Ammon's horn (tissue), 1 donor: ENCODE measurements around the gene FBF1.
"Not testable (repeated sequence)": the region's sequence is repeated elsewhere in the genome, so short reads cannot be mapped to it uniquely, and the experiment has no call there.

Experiments used
- DNase-seq: peaks from one replicate; pipeline ENCODE4 v3.0.0-alpha.2; 2016; ENCODE audit warnings: low spot score

FBF1 gene

DNA sequence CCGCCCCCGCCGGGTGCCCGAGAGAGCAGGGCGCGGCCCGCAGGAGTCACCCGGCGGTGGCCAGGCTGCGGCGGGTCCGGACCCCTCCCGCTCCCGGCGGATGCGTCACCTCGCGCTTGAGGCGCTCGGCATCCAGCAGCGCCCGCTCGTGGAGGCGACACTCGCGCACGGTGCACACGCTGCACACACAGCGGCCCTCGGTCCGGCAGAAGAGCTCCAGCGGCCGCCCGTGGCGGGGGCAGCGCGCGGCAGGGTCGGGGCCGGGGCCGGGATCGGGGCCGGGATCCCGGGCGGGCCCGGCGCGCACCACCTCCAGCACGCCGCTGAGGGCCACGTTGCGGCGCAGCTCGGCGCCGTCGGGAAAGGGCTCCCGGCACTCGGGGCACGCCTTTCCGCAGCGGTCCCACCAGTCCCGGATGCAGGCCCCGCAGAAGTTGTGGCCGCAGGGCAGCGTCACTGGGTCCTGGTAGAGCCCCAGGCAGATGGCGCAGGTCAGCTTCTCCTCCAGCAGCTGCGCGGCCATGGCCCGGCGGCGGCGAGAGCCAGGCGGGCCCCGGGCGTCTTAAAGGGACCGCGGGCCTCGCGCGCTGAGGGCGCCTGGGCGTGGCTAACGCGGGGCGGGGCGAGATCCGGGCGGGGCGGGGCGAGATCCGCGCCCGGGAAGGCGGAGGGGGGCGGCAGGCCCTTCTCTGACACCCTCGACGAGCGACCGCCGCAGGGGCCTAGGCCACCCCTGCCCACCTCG is 44.3 kb downstream of the FBF1 start, which contains the start of gene TRIM65:
TRIM65 (minus strand) TSS at position 537 of the 745 bp plus-strand sequence; CDS start at position 523, 14 bp downstream.
- peak; percentile 89 for DNase-seq

DNA sequence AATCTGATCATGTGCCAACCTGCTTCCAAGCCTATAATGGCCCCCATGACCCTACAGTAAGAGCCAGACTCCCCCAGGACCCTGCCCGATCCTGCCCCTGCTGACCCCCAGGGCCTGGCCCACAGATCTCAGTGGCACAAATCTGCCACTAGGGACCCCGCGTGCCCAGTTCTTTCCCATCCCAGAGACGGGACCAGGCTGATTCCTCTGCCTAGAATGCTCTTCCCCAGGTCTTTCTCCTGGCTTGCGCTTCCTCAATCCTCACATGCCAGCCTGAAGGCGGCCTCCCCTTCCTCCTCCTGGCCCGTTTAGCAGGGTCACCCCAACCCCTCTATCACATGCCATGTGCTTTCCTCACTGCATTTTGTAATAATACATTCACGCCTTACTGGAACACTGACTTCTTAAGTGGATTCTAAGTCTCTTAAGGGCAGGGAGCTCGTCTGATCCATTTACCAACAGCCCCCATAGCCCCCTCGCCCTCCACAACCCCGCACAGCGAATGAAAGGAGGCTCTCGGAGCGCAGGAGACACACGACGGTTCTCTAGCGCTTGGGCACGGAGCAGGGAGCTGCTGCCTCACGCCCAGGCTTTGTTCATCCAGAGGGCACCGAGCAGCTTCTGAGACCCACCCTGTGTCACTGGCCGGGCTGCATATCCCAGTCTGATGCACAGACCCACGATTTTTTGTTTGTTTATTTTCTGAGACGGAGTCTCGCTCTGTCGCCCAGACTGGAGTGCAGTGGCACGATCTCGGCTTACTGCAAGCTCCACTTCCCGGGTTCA is 45.3 kb downstream of the FBF1 start:
- DNase-seq, result no peak

DNA sequence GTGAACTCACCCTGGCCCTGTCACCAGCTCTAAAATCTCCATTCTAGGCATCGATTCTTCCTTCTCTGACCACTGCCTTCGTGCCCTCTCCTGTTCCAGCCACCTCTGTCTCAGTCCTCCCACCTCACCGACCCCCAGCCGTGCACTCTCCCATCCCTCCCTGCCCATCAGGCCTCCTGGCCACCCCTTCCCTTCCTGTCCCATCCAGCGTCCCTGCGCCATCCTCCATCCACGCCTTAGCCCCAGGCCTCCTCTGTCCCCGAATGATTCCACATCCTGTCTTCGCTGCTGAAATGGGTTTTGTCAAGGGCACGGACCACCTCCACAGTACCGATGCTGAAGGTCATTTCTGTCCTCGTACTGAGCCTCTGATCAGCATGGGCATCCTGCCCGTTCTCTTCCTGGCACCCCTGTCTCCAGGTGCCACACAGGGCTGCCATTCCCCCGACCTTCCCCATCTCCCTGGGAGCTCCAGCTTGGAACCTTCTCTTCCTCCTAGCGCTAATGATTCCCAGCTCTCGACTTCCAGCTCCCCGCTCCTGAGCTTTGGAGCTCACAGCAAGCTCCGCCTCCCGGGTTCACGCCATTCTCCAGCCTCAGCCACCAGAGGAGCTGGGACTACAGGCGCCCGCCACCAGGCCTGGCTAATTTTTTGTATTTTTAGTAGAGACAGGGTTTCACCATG is 46.7 kb downstream of the FBF1 start:
- no peak for DNase-seq

DNA sequence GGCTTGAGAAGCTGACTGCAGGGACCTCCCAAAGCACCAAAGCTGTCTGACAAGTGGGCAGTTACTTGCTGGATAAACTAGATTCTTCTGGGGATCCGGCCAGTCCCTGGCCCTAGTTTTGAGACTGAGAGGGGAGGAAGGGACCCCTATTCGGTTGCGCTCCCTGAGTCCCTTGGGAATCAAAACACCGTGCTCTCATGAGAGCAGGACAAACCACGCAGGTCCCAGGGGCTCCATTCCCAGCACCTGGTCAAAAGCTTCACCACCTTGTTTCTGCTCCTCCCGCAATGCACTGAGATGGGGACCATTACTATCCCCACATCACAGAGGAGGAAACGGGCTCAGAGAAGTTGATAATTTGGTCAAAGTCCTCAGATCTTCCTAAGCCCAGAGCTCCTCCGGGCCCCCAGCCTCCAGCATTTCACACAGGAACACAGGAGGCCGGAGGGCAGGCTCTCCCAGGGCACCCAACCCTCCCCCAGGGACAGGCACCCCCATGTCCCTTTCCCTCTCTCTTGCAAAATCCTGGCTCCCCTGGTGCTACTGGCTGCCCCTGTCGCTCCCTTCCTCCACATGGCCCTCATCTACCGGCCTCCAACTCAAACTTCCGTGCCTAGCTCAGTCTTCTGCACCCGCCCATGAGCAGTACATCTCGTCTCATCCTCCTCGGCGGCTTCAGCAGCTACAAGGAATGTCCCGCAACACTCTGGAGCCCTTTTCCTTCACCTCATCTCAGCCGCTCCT is 47.4 kb downstream of the FBF1 start:
- DNase-seq, result no peak

DNA sequence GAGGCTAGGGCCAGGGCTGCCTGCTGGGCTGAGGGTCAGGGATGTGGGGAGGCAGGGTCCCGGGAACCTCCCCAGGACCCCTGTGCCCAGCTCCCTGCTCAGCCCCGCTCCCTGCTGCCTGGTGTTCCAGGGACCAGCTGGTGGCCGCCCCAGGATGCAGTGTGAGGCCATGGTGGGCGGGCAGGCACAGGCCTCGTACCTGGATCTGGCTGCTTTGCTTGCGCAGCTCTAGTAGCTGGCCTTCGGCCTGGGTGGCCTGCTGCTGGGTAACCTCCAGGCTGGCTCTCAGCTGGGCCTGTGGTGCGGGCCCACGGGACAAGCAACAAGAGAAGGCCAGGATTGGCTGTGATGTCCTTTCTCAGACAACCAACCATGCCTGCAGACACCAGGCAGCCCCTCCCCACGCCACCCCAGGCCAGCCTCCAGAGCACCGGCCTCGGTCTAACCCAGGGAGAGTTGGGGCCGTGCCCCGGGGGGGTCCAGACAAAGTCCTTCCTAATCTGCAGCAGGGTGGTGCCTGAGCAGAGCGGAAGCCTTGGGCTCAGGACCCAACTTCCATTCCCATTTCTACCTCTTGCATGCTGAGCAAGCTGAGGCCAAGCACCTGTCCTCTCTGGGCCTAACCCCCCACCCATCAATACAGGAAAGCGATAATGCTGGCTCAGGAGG is 48.2 kb downstream of the FBF1 start:
- DNase-seq, result no peak

DNA sequence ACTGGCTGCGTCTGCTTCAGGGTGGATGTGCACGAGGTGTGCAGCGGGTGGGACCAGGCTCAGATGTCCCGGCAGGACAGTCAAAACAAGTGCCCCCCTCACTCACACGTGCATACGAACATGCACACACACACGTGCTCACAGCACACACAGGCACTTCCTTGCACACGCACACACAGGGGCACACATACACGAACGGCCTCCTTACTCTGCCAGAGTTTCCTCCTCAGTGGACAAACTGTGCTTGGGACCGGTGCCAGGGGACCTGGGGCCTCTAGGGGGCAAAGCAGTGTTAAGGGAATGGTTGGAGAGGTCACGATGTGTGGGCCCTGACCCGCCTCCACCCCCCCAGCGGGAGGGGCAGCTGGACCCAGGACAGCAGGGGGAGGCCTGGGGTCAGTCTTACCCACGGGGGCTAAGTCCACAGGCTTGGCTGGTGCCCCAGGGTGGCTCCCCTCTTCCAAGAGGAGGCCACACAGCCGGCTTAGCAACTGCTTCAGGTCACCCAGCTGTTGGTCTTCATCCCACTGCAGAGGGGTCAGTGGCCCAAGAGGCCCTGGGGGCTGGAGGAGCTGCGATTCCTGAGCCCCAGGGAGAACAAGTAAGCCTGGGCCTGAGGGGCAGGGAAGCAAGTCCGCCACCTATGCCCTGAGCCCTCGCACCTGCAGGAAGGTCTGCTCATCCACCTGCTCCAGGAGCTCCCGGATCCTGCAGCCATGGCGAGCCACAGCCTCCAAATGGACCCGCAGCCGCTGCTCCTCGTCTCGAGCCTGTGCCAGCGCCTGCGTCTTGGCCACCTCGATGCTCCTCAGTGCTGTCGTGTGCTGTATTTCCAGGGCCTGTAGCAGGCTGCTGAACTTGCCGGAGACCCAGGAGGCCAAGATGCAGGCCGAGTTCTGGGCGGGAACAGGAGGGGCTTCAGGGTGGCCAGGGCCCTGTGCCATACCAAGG is 49.0 kb downstream of the FBF1 start:
- DNase-seq, result no peak

DNA sequence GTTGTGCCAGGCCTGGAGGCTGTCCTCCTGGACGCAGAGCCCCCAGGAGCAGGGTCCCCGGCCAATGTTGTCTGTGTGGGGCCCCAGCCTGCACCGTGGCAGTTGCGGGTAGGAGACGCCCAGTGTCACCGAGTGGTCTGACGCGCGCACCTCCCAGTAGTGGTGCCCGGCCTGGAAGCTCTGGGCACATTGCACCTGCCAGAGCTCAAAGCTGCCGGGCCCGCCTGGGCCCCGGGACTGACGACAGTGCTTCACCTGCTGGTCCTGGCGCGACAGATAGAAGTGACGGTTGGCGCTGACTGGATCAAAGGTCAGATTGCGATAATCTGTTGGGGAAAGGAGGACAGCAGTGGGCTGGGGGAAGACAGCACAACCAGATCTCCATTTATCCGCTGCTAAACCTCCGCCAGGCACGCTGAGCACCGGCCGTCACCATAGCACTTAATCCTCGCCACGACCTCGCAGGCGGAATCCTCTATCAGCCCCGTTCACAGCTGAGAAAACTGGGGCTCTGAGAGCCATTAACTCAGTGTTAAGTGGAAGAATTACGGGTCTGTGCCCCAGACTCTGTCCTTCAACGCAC is 49.7 kb downstream of the FBF1 start:
- DNase-seq, result no peak

DNA sequence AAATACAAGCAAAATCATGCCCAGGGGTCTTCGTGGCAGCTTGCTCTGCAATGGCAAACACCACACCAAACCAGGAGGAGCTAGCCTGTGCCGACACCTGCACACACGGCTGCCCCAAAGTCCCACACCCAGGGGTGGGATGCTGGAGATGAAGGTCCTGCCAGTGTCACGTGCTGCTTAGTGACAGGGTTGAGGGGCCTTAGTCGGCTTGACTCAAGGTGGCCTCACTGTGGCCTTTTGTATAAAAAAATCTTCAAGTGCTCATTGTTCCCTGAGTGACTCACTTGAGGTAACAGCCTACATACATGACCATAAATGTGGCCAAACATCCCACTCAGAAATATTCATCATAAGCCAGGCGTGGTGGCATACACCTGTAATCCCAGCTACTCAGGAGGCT is 51.4 kb downstream of the FBF1 start:
- DNase-seq, result no peak

DNA sequence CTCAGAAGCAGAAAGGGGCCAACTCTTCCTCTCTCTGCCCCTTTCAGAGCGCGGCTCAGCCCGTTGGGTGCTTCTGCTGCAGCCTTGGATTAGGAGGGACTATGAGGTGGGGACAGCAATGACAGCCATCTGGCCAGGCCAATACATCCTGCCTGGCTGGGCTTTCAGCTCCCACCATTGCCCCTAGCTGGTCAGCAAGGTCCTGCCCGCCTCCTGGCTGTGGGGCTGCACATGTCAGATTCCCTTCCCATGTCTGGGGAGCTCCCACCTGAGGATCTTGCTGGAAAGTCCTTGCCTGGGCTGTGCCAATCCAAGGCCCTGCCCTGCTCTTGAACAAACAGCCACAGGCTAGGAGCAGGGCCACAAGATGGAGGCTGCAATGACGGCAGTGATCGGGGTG is 52.4 kb downstream of the FBF1 start:
- no peak for DNase-seq

DNA sequence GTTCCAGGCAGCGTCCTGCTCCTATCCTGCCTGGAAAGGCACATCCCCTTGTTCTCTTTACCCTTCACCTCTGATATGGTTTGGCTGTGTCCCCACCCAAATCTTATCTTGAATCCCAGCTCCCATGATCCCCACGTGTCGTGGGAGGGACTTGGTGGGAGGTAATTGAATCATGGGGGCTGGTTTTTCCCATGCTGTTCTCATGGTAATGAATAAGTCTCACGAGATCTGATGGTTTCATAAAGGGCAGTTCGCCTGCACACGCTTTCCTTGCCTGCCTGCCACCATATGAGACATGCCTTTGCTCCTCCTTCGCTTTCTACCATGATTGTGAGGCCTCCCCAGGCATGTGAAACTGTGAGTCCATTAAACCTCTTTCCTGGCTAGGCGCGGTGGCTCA is 55.0 kb downstream of the FBF1 start:
- DNase-seq, result not testable (repeated sequence)

DNA sequence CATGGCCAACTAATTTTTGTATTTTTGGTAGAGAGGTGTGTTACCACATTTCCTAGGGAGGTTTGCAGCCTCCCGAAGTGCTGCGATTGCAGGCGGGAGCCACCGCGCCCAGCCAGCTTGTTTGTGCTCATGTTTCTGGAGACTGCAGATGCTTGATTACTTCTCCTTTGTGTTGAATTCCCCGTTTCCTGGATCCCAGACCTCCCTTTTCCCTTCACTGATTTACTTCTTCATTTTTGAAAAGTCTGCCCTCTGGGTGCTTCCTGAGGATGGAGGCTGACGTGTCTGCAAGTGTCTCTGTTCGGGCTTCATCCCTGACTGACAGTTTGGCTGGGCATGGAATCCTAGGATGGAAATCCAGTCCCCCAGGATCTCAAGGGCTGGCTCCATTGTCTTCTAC is 55.4 kb downstream of the FBF1 start:
- DNase-seq, result no peak

DNA sequence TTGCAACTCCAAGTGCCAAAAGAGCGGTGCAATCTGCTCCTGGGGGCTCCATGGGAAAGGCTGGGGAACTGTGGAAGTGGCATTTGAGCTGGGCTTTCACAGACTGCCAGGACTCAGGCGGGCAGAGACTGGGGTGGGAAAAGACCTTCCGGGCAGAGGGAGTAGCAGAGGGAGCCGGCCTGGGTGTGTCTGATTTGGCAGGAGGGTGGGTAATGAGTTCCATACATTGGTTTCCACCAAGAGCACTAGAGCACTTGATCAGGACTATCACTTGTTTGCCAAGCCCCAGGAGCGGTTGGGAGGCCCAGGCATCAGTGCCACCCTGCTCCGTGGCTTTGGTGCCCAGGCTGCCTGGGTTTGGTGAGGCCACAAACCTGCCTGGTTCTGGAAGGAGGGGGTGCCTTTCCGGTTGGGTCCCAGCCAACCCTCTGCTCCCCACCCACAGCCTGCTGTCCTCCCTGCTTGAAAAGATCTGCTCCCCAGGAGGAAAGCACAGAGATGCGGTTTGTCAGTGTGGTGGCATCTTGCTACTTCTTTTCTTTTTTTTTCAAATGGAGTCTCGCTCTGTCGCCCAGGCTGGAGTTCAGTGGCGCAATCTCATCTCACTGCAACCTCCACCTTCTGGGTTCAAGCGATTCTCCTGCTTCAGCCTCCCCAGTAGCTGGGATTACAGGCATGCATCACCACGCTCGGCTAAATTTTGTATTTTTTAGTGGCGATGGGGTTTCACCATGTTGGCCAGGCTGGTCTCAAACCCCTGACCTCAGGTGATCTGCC is 59.0 kb downstream of the FBF1 start:
- no peak for DNase-seq

DNA sequence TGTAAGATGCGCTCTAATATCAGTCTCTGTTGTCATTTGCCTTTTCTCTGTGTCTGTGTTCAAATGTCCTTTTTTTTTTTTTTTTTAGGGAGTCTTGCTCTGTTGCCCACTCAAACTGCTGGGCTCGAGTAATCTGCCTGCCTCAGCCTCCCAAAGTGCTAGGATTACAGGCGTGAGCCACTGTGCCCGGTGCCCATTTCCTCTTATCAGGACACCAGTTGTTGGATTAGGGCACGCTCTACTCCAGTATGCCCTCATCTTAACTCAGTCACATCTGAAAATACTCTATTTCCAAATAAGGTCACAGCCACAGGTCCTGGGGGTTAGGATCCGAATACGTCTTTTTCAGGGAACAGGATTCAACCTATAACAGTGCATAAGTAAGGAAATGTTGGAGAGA is 60.6 kb downstream of the FBF1 start:
- no peak for DNase-seq

DNA sequence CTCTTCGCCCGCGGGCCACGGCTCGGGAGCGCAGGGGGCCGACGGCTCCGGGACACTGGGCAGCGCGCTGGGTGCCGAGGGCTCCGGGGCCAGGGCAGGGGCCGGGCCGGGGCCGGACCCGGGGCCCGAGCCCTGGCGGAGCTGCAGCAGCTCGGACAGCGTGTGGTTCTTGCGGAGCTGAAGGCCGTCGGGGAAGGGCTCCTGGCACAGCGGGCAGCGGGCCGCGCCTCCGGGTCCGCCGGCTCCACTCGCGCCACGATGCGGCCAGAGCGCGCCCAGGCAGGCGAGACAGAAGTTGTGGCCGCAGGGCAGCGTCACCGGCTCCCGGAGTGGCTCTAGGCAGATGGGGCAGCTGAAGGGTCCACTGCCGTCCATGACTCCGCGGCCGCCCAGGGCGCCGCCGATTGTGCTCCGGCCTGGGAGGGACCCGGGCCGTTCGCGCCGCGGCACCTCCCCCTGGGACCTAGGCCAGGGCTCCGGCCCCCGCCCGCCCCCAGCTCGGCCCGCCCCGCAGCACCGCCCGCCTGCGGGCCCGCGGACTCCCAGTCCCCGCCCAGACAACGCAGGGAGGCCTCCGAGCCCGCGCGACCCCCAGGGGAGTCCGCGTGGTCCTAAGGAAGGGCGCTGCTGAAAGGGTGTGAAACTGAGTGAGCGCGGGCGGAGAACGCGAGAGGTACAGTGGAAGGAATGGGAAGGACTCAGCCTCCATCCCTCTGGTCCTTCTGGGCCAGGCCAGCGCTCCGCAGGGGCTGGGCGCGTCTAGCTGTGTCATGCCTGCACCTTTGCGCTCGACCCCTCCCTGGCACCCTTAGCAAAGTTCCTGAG is 62.5 kb downstream of the FBF1 start, which contains the start of gene TRIM47:
TRIM47 (minus strand) TSS at position 408 of the 825 bp plus-strand sequence; CDS start at position 375, 33 bp downstream.
- peak; percentile 65 for DNase-seq

DNA sequence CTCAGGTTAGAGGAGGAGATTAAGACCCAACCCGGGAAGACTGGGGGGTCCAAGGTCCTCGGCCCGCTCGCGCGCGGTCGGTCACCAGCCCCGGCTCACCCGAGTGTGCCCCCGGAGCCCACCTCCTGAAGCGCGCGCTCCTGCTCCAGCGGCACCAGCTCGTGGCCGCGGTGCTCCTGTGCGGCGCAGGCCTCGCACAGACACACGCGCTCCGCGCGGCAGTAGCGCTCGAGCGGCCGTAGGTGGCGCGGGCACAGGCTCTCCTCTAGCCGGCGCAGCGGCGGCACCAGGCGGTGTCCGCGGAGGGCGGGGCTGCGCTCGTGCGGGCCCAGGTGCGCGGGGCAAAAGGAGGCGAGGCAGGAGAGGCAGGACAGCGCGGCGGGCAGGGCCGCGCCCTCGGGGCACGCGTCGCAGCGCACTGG is 63.1 kb downstream of the FBF1 start:
- DNase-seq, result peak; percentile 70

DNA sequence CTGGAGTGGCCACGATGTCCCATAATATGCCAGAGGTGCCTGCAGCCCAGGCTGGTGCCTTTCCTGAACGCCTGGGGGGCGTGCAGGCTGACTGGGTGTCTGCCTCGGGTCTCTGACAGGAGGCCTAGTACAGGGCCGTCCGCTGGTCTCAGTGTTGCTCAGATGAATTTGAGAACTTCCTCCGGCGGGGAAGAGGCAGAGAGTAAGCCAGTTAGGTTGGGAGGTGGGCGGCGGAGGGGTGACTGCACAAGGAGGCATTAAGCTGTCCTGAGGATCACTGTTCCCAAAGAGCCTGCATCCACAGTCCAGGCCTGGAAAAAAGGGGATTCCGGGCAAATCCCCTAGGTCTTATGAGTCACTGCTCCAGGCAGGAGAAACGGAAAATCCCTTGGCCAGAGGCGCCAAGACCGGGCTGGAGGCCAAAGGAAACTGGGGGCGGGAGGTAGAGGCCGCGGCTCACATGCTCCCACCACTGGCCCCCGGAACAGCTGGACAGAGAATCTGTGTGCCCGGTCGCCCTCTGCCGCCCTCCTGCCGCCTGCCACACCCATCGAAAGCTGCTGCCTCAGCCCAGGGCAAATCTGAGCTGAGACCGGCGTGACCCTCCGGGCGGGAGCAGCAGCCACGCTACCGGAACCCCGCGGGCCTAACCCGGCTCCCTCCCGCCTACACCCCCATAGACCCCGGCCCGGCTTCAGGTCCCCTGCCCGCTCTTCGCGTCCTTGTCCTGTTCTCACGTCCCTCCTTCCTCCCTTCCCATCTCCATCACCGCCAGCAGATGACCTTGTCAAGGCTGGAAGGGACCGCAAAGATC is 63.7 kb downstream of the FBF1 start:
- peak; percentile 86 for DNase-seq
